HepG2 (cell line): Measurements from ENCODE around the gene SLC28A3. TPM values are rescaled to one million over a fixed set of nuclear protein-coding genes. Genes with fewer than 3 reads are reported as not detected.

Source experiments
- ATAC-seq: fragments of 200-7000 bp; cut with Tn5 transposase; 3 replicates; pipeline ENCODE4 v1.9.1; 2020; ENCODE audit warnings: mild to moderate bottlenecking, moderate library complexity
- BruUV-seq: library from RNA; stranded (reverse); fragments of 400-500 nt; replicated peaks from 2 replicates; lab custom pipeline; 2021; lab: Mats Ljungman, UMichigan
- CTCF ChIA-PET: fragments of 300-600 bp; formaldehyde crosslinking; extraction: SDS; loops from one replicate; lab custom pipeline; 2021; ENCODE audit warnings: low total read pairs, inconsistent platforms, low intra/inter-chr PET ratio; lab: Yijun Ruan, JAX
- POLR2A ChIA-PET: fragments of 350-600 bp; sonication (Branson Sonifier 250); formaldehyde crosslinking; loops from one replicate; lab custom pipeline; 2020; ENCODE audit warnings: antibody characterized with exemption, inconsistent platforms; lab: Yijun Ruan, JAX
- DNase-seq: peaks from one replicate; pipeline ENCODE4 v3.0.0-alpha.2; 2015; ENCODE audit warnings: low spot score
- FAIRE-seq: peaks from 3 replicates; lab custom pipeline; 2011; peaks lifted over from hg19 to GRCh38; lab: Jason Lieb, UNC
- H2AFZ ChIP-seq: one replicate; pipeline ENCODE4 v1.6.1; 2011; ENCODE audit warnings: low read length, inconsistent platforms
- H3K27ac ChIP-seq: fragments of 300-600 bp; 3 replicates; pipeline ENCODE4 v1.8.0; 2011; ENCODE audit warnings: mixed run types, mild to moderate bottlenecking, mixed read lengths, low read length, inconsistent platforms; ENCODE audit not compliant: insufficient read depth; ENCODE audit errors: extremely low read length
- H3K27me3 ChIP-seq, 2 experiments: fragments of 200-600 bp in 1 of 2; 2 replicates in 1 of 2; 3 replicates in 1 of 2; pipeline versions ENCODE4 v1.6.0 to v1.8.0; 2011; ENCODE audit warnings: low read length in 2 of 2, mild to moderate bottlenecking in 2 of 2, moderate library complexity in 2 of 2, inconsistent platforms in 1 of 2; ENCODE audit not compliant: insufficient read depth in 2 of 2, control insufficient read depth in 1 of 2
- H3K36me3 ChIP-seq, 2 experiments: fragments of 200-600 bp in 1 of 2; replicated peaks in 1 of 2; 2 replicates in 1 of 2; 3 replicates in 1 of 2; pipeline versions ENCODE4 v1.5.1 to v1.8.0; 2011; ENCODE audit warnings: low read length in 2 of 2, inconsistent platforms in 1 of 2; ENCODE audit not compliant: insufficient read depth in 2 of 2, control insufficient read depth in 1 of 2
- H3K4me1 ChIP-seq: 2 replicates; pipeline ENCODE4 v1.5.1; 2012; ENCODE audit warnings: low read length, inconsistent platforms; ENCODE audit not compliant: insufficient read depth
- H3K4me2 ChIP-seq: 2 replicates; pipeline ENCODE4 v1.6.0; 2011; ENCODE audit warnings: low read depth, low read length, inconsistent platforms
- H3K4me3 ChIP-seq, 3 experiments: fragments of 200-600 bp in 1 of 3; sonication (generic), shearing (Covaris generic) in 1 of 3; replicated peaks in 1 of 3; 2 replicates each; pipeline ENCODE4 v1.5.1; 2011 to 2016; ENCODE audit warnings: low read length in 3 of 3, inconsistent platforms in 2 of 3, low read depth in 2 of 3, mild to moderate bottlenecking in 2 of 3, control low read depth in 1 of 3, mixed read lengths in 1 of 3; ENCODE audit not compliant: insufficient read depth in 1 of 3
- H3K79me2 ChIP-seq: one replicate; pipeline ENCODE4 v1.6.1; 2011; ENCODE audit warnings: low read length, inconsistent platforms; ENCODE audit not compliant: insufficient read depth
- H3K9ac ChIP-seq: 2 replicates; pipeline ENCODE4 v1.6.0; 2011; ENCODE audit warnings: mild to moderate bottlenecking, low read depth, low read length, inconsistent platforms; ENCODE audit not compliant: insufficient read depth
- H3K9me3 ChIP-seq: 2 replicates; pipeline ENCODE4 v1.5.1; 2012; ENCODE audit warnings: mild to moderate bottlenecking, low read length
- H4K20me1 ChIP-seq: 2 replicates; pipeline ENCODE4 v1.6.0; 2011; ENCODE audit warnings: inconsistent platforms, mild to moderate bottlenecking, low read length, moderate library complexity; ENCODE audit not compliant: insufficient read depth
- KLF9 ChIP-seq: IDR thresholded peaks from 2 replicates; pipeline ENCODE4 v1.6.1; 2016; ENCODE audit warnings: low read depth
- NFYB ChIP-seq: sonication (generic); formaldehyde crosslinking; IDR thresholded peaks from 2 replicates; pipeline ENCODE4 v1.4.0; 2020; ENCODE audit warnings: missing genetic modification reagents
- RFXANK ChIP-seq: IDR thresholded peaks from 2 replicates; pipeline ENCODE4 v1.6.1; 2016
- THAP7 ChIP-seq: sonication (generic); formaldehyde crosslinking; IDR thresholded peaks from 2 replicates; pipeline ENCODE4 v1.8.1; 2023; ENCODE audit warnings: mild to moderate bottlenecking, missing genetic modification reagents
- ZNF460 ChIP-seq: sonication (generic); formaldehyde crosslinking; IDR thresholded peaks from 2 replicates; pipeline ENCODE4 v1.5.1; 2020; ENCODE audit warnings: missing genetic modification reagents, mild to moderate bottlenecking, borderline replicate concordance
- ZSCAN12 ChIP-seq: sonication (generic); formaldehyde crosslinking; IDR thresholded peaks from 2 replicates; pipeline ENCODE4 v1.9.0; 2021; ENCODE audit warnings: mild to moderate bottlenecking, missing genetic modification reagents
- WGBS: methylation state at CpG from one replicate; pipeline ENCODE4 v1.1.6; 2017; ENCODE audit warnings: low lambda C conversion rate; 5-methylcytosine and 5-hydroxymethylcytosine counted together
- in situ Hi-C: cut with HindIII; loops from 2 replicates; pipeline ENCODE4 v1.10.0; 2017; ENCODE audit warnings: low pct_unique_long_range_greater_than_20kb; ENCODE audit not compliant: extremely low pct_ligation_motif_present
- intact Hi-C: fragments of 100-400 bp; cut with micrococcal nuclease; formaldehyde crosslinking; loops from one replicate; pipeline ENCODE4 v1.10.0; 2022; ENCODE audit not compliant: unreplicated experiment
- polyA plus RNA-seq, 8 experiments: library from polyadenylated mRNA; depleted of rRNA in 3 of 8; stranded (reverse) in 7 of 8; unstranded in 1 of 8; fragments of >200 nt; fragmentation: Illumina TruSeq in 4 of 8; extraction: Trizol in 4 of 8; gene quantifications; 2 replicates each; pipeline versions ENCODE4 v1.2.1 to v1.2.3, GENCODE V29; 2011 to 2016; ENCODE audit warnings: low read depth in 4 of 8, missing spikeins in 1 of 8, mixed read lengths in 1 of 8; ENCODE audit not compliant: insufficient read depth in 1 of 8
- total RNA-seq, 5 experiments: library from RNA; depleted of rRNA; stranded (reverse); fragments of >200 nt; fragmentation: Illumina TruSeq; extraction: Trizol; gene quantifications; 2 replicates each; pipeline ENCODE4 v1.2.3, GENCODE V29; 2016; ENCODE audit warnings: low read depth in 1 of 5
- TF ChIP-seq, protein P1 (sequence below): sonication (generic); formaldehyde crosslinking; conservative IDR thresholded peaks from 2 replicates; pipeline ENCODE4 v1.8.0; 2022; ENCODE audit warnings: mild to moderate bottlenecking, moderate library complexity, missing genetic modification reagents
- TF ChIP-seq, protein P2 (sequence below): sonication (generic); formaldehyde crosslinking; IDR thresholded peaks from 2 replicates; pipeline ENCODE4 v1.5.0; 2020; ENCODE audit warnings: mild to moderate bottlenecking, missing genetic modification reagents, moderate library complexity

Gene SLC28A3
- total and polyA plus RNA-seq, 2 of the 13 experiments (the other 11 are each of a cell fraction or from before 2014, with no cell fraction given): not detected

DNA sequence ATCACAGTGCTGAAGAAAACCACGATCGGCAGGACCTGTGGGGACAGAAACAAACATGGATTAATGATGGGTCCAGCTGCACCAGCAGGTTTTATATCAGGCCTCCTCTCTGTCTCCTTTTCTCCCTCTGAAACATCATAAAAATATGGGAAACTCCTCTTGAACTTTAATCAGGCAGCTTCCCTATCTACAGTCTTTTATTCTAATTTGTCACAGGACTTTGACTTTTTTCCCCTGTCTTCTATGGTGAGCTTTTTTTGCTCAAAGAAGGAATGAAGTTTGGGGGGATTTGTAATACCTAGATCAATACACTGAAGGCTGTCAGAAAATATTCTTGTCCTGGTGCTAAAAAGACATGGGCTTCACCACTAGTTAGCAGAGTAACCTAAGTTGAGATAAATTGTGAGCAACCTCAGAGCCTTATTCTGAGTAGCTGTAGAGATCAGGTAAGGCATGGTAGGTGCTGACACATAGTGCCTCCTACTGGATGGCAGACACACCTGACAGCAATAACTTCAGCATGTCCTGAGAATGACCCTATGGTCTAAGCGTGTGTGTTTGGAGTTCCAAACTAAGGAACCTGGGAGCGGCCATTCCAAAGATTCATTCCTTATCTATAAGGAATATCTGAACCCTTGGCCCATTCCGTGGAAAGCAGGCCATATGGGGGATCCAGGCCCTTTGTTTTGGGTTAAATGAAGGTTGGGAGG is 46.2 kb downstream of the SLC28A3 start:
- H3K79me2 ChIP-seq: no peaks in the 10 kb centered on the region
- no peaks in the 10 kb centered on the region for H4K20me1 ChIP-seq
- ChIA-PET CTCF (no interaction called here), POLR2A (no interaction called here)
- FAIRE-seq: no peak
- BruUV-seq: no TSS peak
- no peak overlapping the region for H3K4me3 ChIP-seq
- no peaks in the 10 kb centered on the region for H3K36me3 ChIP-seq
- WGBS: 7% methylated on average over 5 of the region's 5 CpGs
- TF ChIP-seq ZNF460 (CRISPR knock-in tag): no peak
- TF ChIP-seq KLF9 (CRISPR knock-in tag): no peak
- TF ChIP-seq, protein P1, sequence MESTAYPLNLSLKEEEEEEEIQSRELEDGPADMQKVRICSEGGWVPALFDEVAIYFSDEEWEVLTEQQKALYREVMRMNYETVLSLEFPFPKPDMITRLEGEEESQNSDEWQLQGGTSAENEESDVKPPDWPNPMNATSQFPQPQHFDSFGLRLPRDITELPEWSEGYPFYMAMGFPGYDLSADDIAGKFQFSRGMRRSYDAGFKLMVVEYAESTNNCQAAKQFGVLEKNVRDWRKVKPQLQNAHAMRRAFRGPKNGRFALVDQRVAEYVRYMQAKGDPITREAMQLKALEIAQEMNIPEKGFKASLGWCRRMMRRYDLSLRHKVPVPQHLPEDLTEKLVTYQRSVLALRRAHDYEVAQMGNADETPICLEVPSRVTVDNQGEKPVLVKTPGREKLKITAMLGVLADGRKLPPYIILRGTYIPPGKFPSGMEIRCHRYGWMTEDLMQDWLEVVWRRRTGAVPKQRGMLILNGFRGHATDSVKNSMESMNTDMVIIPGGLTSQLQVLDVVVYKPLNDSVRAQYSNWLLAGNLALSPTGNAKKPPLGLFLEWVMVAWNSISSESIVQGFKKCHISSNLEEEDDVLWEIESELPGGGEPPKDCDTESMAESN (CRISPR knock-in tag): no peak
- no peak for TF ChIP-seq RFXANK
- TF ChIP-seq THAP7: no peak
- TF ChIP-seq, protein P2, sequence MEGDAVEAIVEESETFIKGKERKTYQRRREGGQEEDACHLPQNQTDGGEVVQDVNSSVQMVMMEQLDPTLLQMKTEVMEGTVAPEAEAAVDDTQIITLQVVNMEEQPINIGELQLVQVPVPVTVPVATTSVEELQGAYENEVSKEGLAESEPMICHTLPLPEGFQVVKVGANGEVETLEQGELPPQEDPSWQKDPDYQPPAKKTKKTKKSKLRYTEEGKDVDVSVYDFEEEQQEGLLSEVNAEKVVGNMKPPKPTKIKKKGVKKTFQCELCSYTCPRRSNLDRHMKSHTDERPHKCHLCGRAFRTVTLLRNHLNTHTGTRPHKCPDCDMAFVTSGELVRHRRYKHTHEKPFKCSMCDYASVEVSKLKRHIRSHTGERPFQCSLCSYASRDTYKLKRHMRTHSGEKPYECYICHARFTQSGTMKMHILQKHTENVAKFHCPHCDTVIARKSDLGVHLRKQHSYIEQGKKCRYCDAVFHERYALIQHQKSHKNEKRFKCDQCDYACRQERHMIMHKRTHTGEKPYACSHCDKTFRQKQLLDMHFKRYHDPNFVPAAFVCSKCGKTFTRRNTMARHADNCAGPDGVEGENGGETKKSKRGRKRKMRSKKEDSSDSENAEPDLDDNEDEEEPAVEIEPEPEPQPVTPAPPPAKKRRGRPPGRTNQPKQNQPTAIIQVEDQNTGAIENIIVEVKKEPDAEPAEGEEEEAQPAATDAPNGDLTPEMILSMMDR: 0 out of 2 replicates have a peak, but pooled peaks have one; percentile 16
- no peak for TF ChIP-seq ZSCAN12 (CRISPR knock-in tag)
- no peak for TF ChIP-seq NFYB (CRISPR knock-in tag)
- H3K4me1 ChIP-seq: no peaks in the 10 kb centered on the region
- no peak overlapping the region for H3K4me2 ChIP-seq
- H2AFZ ChIP-seq: no peak overlapping the region
- H3K9me3 ChIP-seq: no peaks in the 10 kb centered on the region
- DNase-seq: no peak
- H3K27me3 ChIP-seq: peaks cover 0 to 15% of the 10 kb centered on the region in 2 experiments; a peak in 3 of 5 replicates
- ATAC-seq: no peak
- H3K27ac ChIP-seq: no peak overlapping the region
- no peak overlapping the region for H3K9ac ChIP-seq
- in situ Hi-C loops: no loop called here
- intact Hi-C loops: no loop called here
